Neural cell (in vitro differentiated cells): ENCODE data around the gene CCR3. TPM values are rescaled to one million over a fixed set of nuclear protein-coding genes. Genes with fewer than 3 reads are reported as not detected.

ENCODE experiments used
- H2AFZ ChIP-seq: fragments of 200-600, 300-800 bp; sonication (generic), shearing (Covaris generic); 2 replicates; pipeline ENCODE4 v1.6.0; 2014; ENCODE audit warnings: low read depth, mild to moderate bottlenecking, antibody characterized with exemption, low read length, moderate library complexity
- H3F3A ChIP-seq: fragments of 200-600 bp; shearing (Covaris generic); 2 replicates; pipeline ENCODE4 v1.6.1; 2016; ENCODE audit warnings: mild to moderate bottlenecking, moderate library complexity, mixed read lengths, antibody characterized with exemption, low read length; ENCODE audit not compliant: insufficient read depth, poor library complexity, severe bottlenecking
- H3K27ac ChIP-seq: fragments of 200-600, 300-800 bp; sonication (generic), shearing (Covaris generic); 2 replicates; pipeline ENCODE4 v1.5.1; 2014; ENCODE audit warnings: mild to moderate bottlenecking, low read length, moderate library complexity
- H3K27me3 ChIP-seq: fragments of 300-800, 200-600 bp; sonication (generic), shearing (Covaris generic); 2 replicates; pipeline ENCODE4 v1.6.0; 2014; ENCODE audit warnings: mild to moderate bottlenecking, low read depth, low read length, moderate library complexity; ENCODE audit not compliant: insufficient read depth
- H3K36me3 ChIP-seq: fragments of 300-800, 200-600 bp; sonication (generic), shearing (Covaris generic); 2 replicates; pipeline ENCODE4 v1.5.1; 2014; ENCODE audit warnings: mild to moderate bottlenecking, antibody characterized with exemption, low read length, moderate library complexity; ENCODE audit not compliant: insufficient read depth
- H3K4me2 ChIP-seq: fragments of 300-800, 200-600 bp; sonication (generic), shearing (Covaris generic); 2 replicates; pipeline ENCODE4 v1.6.0; 2014; ENCODE audit warnings: mild to moderate bottlenecking, low read length
- H3K4me3 ChIP-seq: fragments of 300-800, 200-600 bp; sonication (generic), shearing (Covaris generic); 2 replicates; pipeline ENCODE4 v1.5.1; 2014; ENCODE audit warnings: mild to moderate bottlenecking, low read length, moderate library complexity
- H3K79me2 ChIP-seq: fragments of 200-600 bp; shearing (Covaris generic); replicated peaks from 2 replicates; pipeline ENCODE4 v1.6.0; 2014; ENCODE audit warnings: mild to moderate bottlenecking, low read length, moderate library complexity; ENCODE audit not compliant: insufficient read depth
- H3K9ac ChIP-seq: fragments of 300-800, 200-600 bp; sonication (generic), shearing (Covaris generic); 2 replicates; pipeline ENCODE4 v1.6.1; 2016; ENCODE audit warnings: mild to moderate bottlenecking, low read length, mixed read lengths
- H3K9me2 ChIP-seq: fragments of 200-600 bp; shearing (Covaris generic); 2 replicates; pipeline ENCODE4 v1.6.1; 2016; ENCODE audit warnings: mild to moderate bottlenecking, low read length, mixed read lengths; ENCODE audit not compliant: insufficient read depth
- H3K9me3 ChIP-seq: fragments of 200-600, 300-800 bp; sonication (generic), shearing (Covaris generic); 2 replicates; pipeline ENCODE4 v1.6.1; 2016; ENCODE audit warnings: mild to moderate bottlenecking, mixed run types, low read length, moderate library complexity, mixed read lengths
- H4K20me1 ChIP-seq: fragments of 200-600 bp; shearing (Covaris generic); 2 replicates; pipeline ENCODE4 v1.6.1; 2016; ENCODE audit warnings: mild to moderate bottlenecking, mixed run types; ENCODE audit not compliant: insufficient read depth
- EP300 ChIP-seq: fragments of 450-650 bp; conservative IDR thresholded peaks from 2 replicates; pipeline ENCODE4 v1.6.1; 2014; ENCODE audit warnings: antibody characterized with exemption, mild to moderate bottlenecking, moderate library complexity; ENCODE audit not compliant: poor library complexity, severe bottlenecking
- EZH2 ChIP-seq: fragments of 200-600, 300-800 bp; shearing (Covaris generic), sonication (generic); IDR thresholded peaks from 2 replicates; pipeline ENCODE4 v1.6.1; 2014; ENCODE audit warnings: antibody characterized with exemption, low read length, borderline replicate concordance, mild to moderate bottlenecking; ENCODE audit not compliant: insufficient read depth, poor library complexity, severe bottlenecking
- MXI1 ChIP-seq: fragments of 450-650 bp; conservative IDR thresholded peaks from 2 replicates; pipeline ENCODE4 v1.6.1; 2014; ENCODE audit warnings: antibody characterized with exemption, mild to moderate bottlenecking; ENCODE audit not compliant: poor library complexity, severe bottlenecking
- POLR2AphosphoS5 ChIP-seq: IDR thresholded peaks from 2 replicates; pipeline ENCODE4 v1.6.1; 2012
- RAD21 ChIP-seq: fragments of 450-650 bp; conservative IDR thresholded peaks from 2 replicates; pipeline ENCODE4 v1.6.1; 2014; ENCODE audit warnings: antibody characterized with exemption, mild to moderate bottlenecking, moderate library complexity
- SMC3 ChIP-seq: fragments of 450-650 bp; conservative IDR thresholded peaks from 2 replicates; pipeline ENCODE4 v1.6.1; 2014; ENCODE audit warnings: antibody characterized with exemption, mild to moderate bottlenecking, moderate library complexity; ENCODE audit not compliant: poor library complexity
- TAF1 ChIP-seq: IDR thresholded peaks from 2 replicates; pipeline ENCODE4 v1.6.1; 2012; ENCODE audit warnings: low read depth
- polyA plus RNA-seq: library from polyadenylated mRNA; depleted of rRNA; stranded (reverse); fragments of >200 nt; gene quantifications from 2 replicates; pipeline ENCODE4 v1.2.3, GENCODE V29; 2014
- TF ChIP-seq, protein P1 (sequence below): IDR thresholded peaks from 2 replicates; pipeline ENCODE4 v1.6.1; 2012; ENCODE audit warnings: borderline replicate concordance
- TF ChIP-seq, protein P2 (sequence below): fragments of 450-650 bp; IDR thresholded peaks from 2 replicates; pipeline ENCODE4 v1.5.1; 2014; ENCODE audit warnings: antibody characterized with exemption, mild to moderate bottlenecking, moderate library complexity; ENCODE audit not compliant: poor library complexity, severe bottlenecking

Gene CCR3
- polyA plus RNA-seq, 1 donor from 2014 or later = not detected

DNA sequence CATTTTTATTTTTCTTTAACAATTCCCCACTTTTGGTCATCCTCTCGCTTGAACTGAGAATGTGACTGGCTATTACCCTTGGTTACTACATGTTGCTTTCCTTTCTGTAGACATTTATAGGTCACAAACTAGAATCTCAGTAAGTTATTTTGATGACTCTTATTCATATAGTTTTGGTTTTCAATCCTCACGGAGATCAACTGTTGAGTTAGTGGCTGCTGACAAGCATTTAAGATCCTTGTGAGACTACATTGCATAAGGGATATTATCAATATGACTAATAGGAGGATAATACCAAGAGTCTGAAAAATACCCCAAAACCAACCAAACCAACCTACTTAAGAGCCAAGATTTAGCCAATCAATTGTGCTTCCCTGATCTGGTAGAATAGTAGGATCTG is 16.3 kb downstream of the CCR3 start:
- Histone ChIP-seq H3K79me2 (no peaks in the 10 kb centered on the region), H3K9ac (no peak overlapping the region), H2AFZ (no peak overlapping the region), H3K9me3 (no peaks in the 10 kb centered on the region), H3F3A (no peaks in the 10 kb centered on the region), H3K4me2 (no peak overlapping the region), H3K36me3 (no peaks in the 10 kb centered on the region), H3K4me3 (no peak overlapping the region), H4K20me1 (no peaks in the 10 kb centered on the region), H3K27me3 (no peaks in the 10 kb centered on the region), H3K9me2 (no peaks in the 10 kb centered on the region), H3K27ac (no peak overlapping the region)
- TF ChIP-seq, protein P1, sequence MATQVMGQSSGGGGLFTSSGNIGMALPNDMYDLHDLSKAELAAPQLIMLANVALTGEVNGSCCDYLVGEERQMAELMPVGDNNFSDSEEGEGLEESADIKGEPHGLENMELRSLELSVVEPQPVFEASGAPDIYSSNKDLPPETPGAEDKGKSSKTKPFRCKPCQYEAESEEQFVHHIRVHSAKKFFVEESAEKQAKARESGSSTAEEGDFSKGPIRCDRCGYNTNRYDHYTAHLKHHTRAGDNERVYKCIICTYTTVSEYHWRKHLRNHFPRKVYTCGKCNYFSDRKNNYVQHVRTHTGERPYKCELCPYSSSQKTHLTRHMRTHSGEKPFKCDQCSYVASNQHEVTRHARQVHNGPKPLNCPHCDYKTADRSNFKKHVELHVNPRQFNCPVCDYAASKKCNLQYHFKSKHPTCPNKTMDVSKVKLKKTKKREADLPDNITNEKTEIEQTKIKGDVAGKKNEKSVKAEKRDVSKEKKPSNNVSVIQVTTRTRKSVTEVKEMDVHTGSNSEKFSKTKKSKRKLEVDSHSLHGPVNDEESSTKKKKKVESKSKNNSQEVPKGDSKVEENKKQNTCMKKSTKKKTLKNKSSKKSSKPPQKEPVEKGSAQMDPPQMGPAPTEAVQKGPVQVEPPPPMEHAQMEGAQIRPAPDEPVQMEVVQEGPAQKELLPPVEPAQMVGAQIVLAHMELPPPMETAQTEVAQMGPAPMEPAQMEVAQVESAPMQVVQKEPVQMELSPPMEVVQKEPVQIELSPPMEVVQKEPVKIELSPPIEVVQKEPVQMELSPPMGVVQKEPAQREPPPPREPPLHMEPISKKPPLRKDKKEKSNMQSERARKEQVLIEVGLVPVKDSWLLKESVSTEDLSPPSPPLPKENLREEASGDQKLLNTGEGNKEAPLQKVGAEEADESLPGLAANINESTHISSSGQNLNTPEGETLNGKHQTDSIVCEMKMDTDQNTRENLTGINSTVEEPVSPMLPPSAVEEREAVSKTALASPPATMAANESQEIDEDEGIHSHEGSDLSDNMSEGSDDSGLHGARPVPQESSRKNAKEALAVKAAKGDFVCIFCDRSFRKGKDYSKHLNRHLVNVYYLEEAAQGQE = no peak
- TF ChIP-seq RAD21 = no peak
- TF ChIP-seq, protein P2, sequence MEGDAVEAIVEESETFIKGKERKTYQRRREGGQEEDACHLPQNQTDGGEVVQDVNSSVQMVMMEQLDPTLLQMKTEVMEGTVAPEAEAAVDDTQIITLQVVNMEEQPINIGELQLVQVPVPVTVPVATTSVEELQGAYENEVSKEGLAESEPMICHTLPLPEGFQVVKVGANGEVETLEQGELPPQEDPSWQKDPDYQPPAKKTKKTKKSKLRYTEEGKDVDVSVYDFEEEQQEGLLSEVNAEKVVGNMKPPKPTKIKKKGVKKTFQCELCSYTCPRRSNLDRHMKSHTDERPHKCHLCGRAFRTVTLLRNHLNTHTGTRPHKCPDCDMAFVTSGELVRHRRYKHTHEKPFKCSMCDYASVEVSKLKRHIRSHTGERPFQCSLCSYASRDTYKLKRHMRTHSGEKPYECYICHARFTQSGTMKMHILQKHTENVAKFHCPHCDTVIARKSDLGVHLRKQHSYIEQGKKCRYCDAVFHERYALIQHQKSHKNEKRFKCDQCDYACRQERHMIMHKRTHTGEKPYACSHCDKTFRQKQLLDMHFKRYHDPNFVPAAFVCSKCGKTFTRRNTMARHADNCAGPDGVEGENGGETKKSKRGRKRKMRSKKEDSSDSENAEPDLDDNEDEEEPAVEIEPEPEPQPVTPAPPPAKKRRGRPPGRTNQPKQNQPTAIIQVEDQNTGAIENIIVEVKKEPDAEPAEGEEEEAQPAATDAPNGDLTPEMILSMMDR = no peak
- no peak for TF ChIP-seq POLR2AphosphoS5
- TF ChIP-seq MXI1 = no peak
- no peak for TF ChIP-seq SMC3
- TF ChIP-seq TAF1 = no peak
- no peak for TF ChIP-seq EP300
- TF ChIP-seq EZH2 = no peak

DNA sequence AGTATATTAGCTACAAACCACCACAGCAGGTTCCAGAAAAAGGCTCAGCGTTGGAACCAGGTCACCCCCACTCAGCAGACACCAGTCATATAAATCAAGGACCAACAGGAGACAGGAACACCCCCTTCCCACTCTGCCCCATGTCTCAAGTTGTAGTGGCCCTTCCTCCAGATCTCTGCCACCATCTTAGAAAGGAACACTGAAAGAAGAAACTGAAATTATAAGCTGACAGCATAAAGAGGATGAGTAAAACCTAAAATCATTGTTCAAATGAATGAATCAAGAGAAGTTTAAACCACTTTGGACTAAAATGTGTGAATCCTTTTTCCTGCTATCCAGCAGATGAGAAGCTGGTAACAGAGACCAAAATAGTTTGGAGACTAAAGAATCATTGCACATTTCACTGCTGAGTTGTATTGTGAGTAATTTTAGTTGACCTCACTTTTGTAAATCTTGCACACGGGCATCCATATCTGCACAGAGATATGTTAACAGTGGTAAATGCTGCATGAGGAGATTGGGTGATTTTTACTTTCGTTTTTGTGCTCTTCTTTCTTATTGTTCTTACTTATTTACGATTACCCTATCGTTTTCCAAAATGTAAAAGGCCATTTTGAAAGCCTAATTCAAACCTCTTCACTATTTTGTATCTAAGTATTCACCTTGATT is 19.8 kb downstream of the CCR3 start:
- no peak overlapping the region for H3K4me3 ChIP-seq
- no peaks in the 10 kb centered on the region for H3F3A ChIP-seq
- no peaks in the 10 kb centered on the region for H3K79me2 ChIP-seq
- H4K20me1 ChIP-seq = no peaks in the 10 kb centered on the region
- no peak overlapping the region for H3K4me2 ChIP-seq
- no peak overlapping the region for H2AFZ ChIP-seq
- H3K27ac ChIP-seq = no peak overlapping the region
- H3K9me2 ChIP-seq = no peaks in the 10 kb centered on the region
- H3K9ac ChIP-seq = no peak overlapping the region
- no peaks in the 10 kb centered on the region for H3K27me3 ChIP-seq
- H3K36me3 ChIP-seq = no peaks in the 10 kb centered on the region
- TF ChIP-seq TAF1 = no peak
- no peak for TF ChIP-seq EZH2
- no peak for TF ChIP-seq SMC3
- no peaks in the 10 kb centered on the region for H3K9me3 ChIP-seq
